ENCODE data around the gene ADGRV1. TPM values are rescaled to one million over a fixed set of nuclear protein-coding genes. Genes with fewer than 3 reads are reported as not detected.

Gene ADGRV1
- total RNA-seq, 4 donors from 2014 or later = 0.28 to 6.5 (median 3.7) TPM

DNA sequence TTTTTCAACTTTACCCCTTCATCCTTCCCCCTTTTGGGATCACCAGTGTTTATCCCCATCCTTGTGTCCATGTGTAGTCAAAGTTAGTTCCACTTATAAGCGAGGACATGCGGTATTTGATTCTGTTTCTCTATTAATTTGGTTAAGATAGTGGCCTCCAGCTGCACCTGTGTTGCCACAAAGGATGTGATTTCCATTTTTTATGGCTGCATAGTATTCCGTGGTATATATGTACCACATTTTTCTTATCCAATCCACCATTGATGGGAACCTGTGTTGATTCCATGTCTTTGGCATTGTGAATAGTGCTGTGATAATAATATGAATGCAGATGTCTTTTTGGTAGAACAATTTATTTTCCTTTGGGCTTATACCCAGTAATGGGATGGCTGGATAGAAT lies 572.2 kb downstream of the ADGRV1 start:
- no peak overlapping the region for H3K4me3 ChIP-seq
- H3K4me1 ChIP-seq = peaks cover 0 to 11% (median 0%) of the 10 kb centered on the region in 4 donors
- TF ChIP-seq CTCF (IDR thresholded peaks at IDR 0.05) = no peak
- no peak for TF ChIP-seq POLR2A (IDR thresholded peaks at IDR 0.05)
- H3K9me3 ChIP-seq = no peaks in the 10 kb centered on the region
- H3K36me3 ChIP-seq = no peaks in the 10 kb centered on the region
- H3K27me3 ChIP-seq = no peaks in the 10 kb centered on the region
- H3K27ac ChIP-seq = no peak overlapping the region
- DNase-seq = no peak

- Histone ChIP-seq H3K36me3 (no peaks in the 10 kb centered on the region), H3K4me3 (no peak overlapping the region), H3K4me1 (peaks cover 0 to 4% (median 0%) of the 10 kb centered on the region in 4 donors), H3K27ac (no peak overlapping the region), H3K9me3 (no peaks in the 10 kb centered on the region), H3K27me3 (no peaks in the 10 kb centered on the region)
- TF ChIP-seq CTCF (IDR thresholded peaks at IDR 0.05) (no peak), POLR2A (IDR thresholded peaks at IDR 0.05) (no peak)
- DNase-seq = no peak
These were observed 574.0 kb downstream of the ADGRV1 start for GRCh38 chr5:91132550-91132949.

DNA sequence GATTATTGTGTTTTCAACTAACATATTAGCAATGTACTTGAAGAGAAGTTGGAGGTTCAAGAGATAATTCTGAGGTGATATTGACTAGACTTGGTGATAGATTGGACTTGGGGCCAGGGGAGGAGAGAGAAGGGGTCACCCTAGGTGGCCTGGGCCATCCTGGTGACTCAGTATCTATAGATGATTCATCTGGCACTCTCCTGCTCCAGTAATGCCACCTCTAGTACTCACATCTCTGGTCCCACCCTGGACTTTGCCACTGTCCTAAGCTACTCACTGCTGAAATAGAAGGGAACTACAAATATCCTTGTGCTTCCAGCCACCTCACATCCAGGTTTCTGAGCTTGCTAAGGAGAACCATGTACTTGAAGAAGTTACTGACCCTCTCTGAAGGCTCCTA lies 574.6 kb downstream of the ADGRV1 start:
- Histone ChIP-seq H3K9me3 (no peaks in the 10 kb centered on the region), H3K4me1 (peaks cover 0 to under 1% (median 0%) of the 10 kb centered on the region in 4 donors), H3K4me3 (no peak overlapping the region), H3K27ac (peak overlapping the region in 1 of 4 donors; percentile 1), H3K36me3 (no peaks in the 10 kb centered on the region), H3K27me3 (no peaks in the 10 kb centered on the region)
- TF ChIP-seq POLR2A (IDR thresholded peaks at IDR 0.05) = no peak
- no peak for TF ChIP-seq CTCF (IDR thresholded peaks at IDR 0.05)
- DNase-seq = peak in 1 of 3 donors; percentile 71

- TF ChIP-seq CTCF (IDR thresholded peaks at IDR 0.05) (no peak), POLR2A (IDR thresholded peaks at IDR 0.05) (no peak)
- DNase-seq = no peak
- Histone ChIP-seq H3K4me1 (no peaks in the 10 kb centered on the region), H3K9me3 (no peaks in the 10 kb centered on the region), H3K27me3 (no peaks in the 10 kb centered on the region), H3K27ac (no peak overlapping the region), H3K4me3 (no peak overlapping the region), H3K36me3 (no peaks in the 10 kb centered on the region)
These were observed 577.1 kb downstream of the ADGRV1 start for GRCh38 chr5:91135475-91136248.

- Histone ChIP-seq H3K4me3 (no peak overlapping the region), H3K27ac (no peak overlapping the region), H3K4me1 (no peaks in the 10 kb centered on the region), H3K36me3 (no peaks in the 10 kb centered on the region), H3K27me3 (no peaks in the 10 kb centered on the region), H3K9me3 (no peaks in the 10 kb centered on the region)
- DNase-seq = no peak
- no peak for TF ChIP-seq POLR2A (IDR thresholded peaks at IDR 0.05)
- TF ChIP-seq CTCF (IDR thresholded peaks at IDR 0.05) = no peak
These were observed 577.7 kb downstream of the ADGRV1 start for GRCh38 chr5:91136271-91136670.

Data from Peyer's patch (tissue), 4 donors.